Kasumi-1 (cell line): ENCODE data around the gene PI4KA.
A peak's percentile ranks its signal among the peaks of the same experiment; 100 is the strongest.
"Not testable (repeated sequence)": the region's sequence is repeated elsewhere in the genome, so short reads cannot be mapped to it uniquely, and the experiment has no call there.

ENCODE experiments used
- DNase-seq, 2 experiments: peaks; one replicate each; lab custom pipeline; 2025; lab: John Stamatoyannopoulos, UW

Gene PI4KA

GRCh38 chr22:20776624-20777405 lies 81.8 kb downstream of the PI4KA start:
- no peak for DNase-seq

- no peak for DNase-seq
Observed at GRCh38 chr22:20775342-20775895, 83.2 kb downstream of the PI4KA start.

- no peak for DNase-seq
Observed at GRCh38 chr22:20774882-20775281, 83.7 kb downstream of the PI4KA start.

- no peak for DNase-seq
Observed at GRCh38 chr22:20773793-20774212, 84.8 kb downstream of the PI4KA start, which contains the start of gene SERPIND1. SERPIND1 (plus strand) TSS chr22:20774113; CDS start chr22:20779313, 5,200 bp downstream.

GRCh38 chr22:20771918-20772625 lies 86.5 kb downstream of the PI4KA start:
- no peak for DNase-seq

- DNase-seq = not testable (repeated sequence)
Observed at GRCh38 chr22:20769496-20769826, 89.2 kb downstream of the PI4KA start.

GRCh38 chr22:20766530-20766929 lies 92.1 kb downstream of the PI4KA start:
- no peak for DNase-seq

- no peak for DNase-seq
Observed at GRCh38 chr22:20765938-20766337, 92.7 kb downstream of the PI4KA start.

GRCh38 chr22:20764729-20765128 lies 93.9 kb downstream of the PI4KA start:
- no peak for DNase-seq

- DNase-seq = no peak
Observed at GRCh38 chr22:20764471-20764720, 94.2 kb downstream of the PI4KA start.

GRCh38 chr22:20763630-20764470 lies 94.8 kb downstream of the PI4KA start:
- DNase-seq = no peak

GRCh38 chr22:20762233-20762796 lies 96.3 kb downstream of the PI4KA start:
- no peak for DNase-seq

- DNase-seq = no peak
Observed at GRCh38 chr22:20761536-20761935, 97.1 kb downstream of the PI4KA start.

GRCh38 chr22:20760084-20760483 lies 98.5 kb downstream of the PI4KA start:
- DNase-seq = no peak

- peak; percentile 6 to 8 for DNase-seq
Observed at GRCh38 chr22:20758688-20759087, 99.9 kb downstream of the PI4KA start.

- DNase-seq = no peak
Observed at GRCh38 chr22:20756846-20757245, 101.8 kb downstream of the PI4KA start.

GRCh38 chr22:20752873-20753272 lies 105.7 kb downstream of the PI4KA start:
- DNase-seq = no peak

- no peak for DNase-seq
Observed at GRCh38 chr22:20752104-20752741, 106.4 kb downstream of the PI4KA start.

GRCh38 chr22:20751185-20751851 lies 107.3 kb downstream of the PI4KA start:
- DNase-seq = no peak

- peak; percentile 1 to 12 for DNase-seq
Observed at GRCh38 chr22:20750461-20751184, 108.0 kb downstream of the PI4KA start.
